DND-41 (cell line): ENCODE results near the gene CEP104.

Experiments
- ATAC-seq: fragments of 200-7000 bp; cut with Tn5 transposase; 3 replicates; pipeline ENCODE4 v1.9.1; 2021; ENCODE audit warnings: low read depth; ENCODE audit not compliant: insufficient read depth
- DNase-seq: peaks from one replicate; pipeline ENCODE4 v3.0.0-alpha.2; 2020
- H2AFZ ChIP-seq: 2 replicates; pipeline ENCODE4 v1.6.0; 2012; ENCODE audit warnings: low read depth, low read length
- H3K27ac ChIP-seq: 2 replicates; pipeline ENCODE4 v1.5.1; 2012; ENCODE audit warnings: low read length, inconsistent platforms
- H3K27me3 ChIP-seq: fragments of 200-600 bp; sonication (generic); 2 replicates; pipeline ENCODE4 v1.6.0; 2012; ENCODE audit warnings: low read length, mild to moderate bottlenecking, inconsistent platforms; ENCODE audit not compliant: insufficient read depth, poor library complexity
- H3K36me3 ChIP-seq: 2 replicates; pipeline ENCODE4 v1.5.1; 2012; ENCODE audit warnings: low read length, inconsistent platforms; ENCODE audit not compliant: insufficient read depth
- H3K4me1 ChIP-seq: 2 replicates; pipeline ENCODE4 v1.5.1; 2012; ENCODE audit warnings: mild to moderate bottlenecking, low read length; ENCODE audit not compliant: insufficient read depth
- H3K4me2 ChIP-seq: 2 replicates; pipeline ENCODE4 v1.6.0; 2012; ENCODE audit warnings: mild to moderate bottlenecking, moderate library complexity, low read length, inconsistent platforms; ENCODE audit not compliant: insufficient read depth
- H3K4me3 ChIP-seq, 2 experiments: fragments of 200-600 bp in 1 of 2; shearing (Covaris generic) in 1 of 2; 2 replicates each; pipeline ENCODE4 v1.5.1; 2012 to 2016; ENCODE audit warnings: inconsistent platforms in 2 of 2, low read length in 2 of 2, mild to moderate bottlenecking in 2 of 2, low read depth in 1 of 2, moderate library complexity in 1 of 2
- H3K79me2 ChIP-seq: 2 replicates; pipeline ENCODE4 v1.6.0; 2012; ENCODE audit warnings: low read length, inconsistent platforms; ENCODE audit not compliant: insufficient read depth
- H3K9ac ChIP-seq: 2 replicates; pipeline ENCODE4 v1.6.0; 2012; ENCODE audit warnings: low read depth, mild to moderate bottlenecking, inconsistent platforms, low read length, moderate library complexity
- H3K9me3 ChIP-seq: 2 replicates; pipeline ENCODE4 v1.5.1; 2012; ENCODE audit warnings: low read length, moderate library complexity, mild to moderate bottlenecking, inconsistent platforms; ENCODE audit not compliant: insufficient read depth, severe bottlenecking
- H4K20me1 ChIP-seq: 2 replicates; pipeline ENCODE4 v1.6.0; 2012; ENCODE audit warnings: low read length; ENCODE audit not compliant: insufficient read depth
- EZH2 ChIP-seq: IDR thresholded peaks from 3 replicates; pipeline ENCODE4 v1.6.1; 2012; ENCODE audit warnings: borderline replicate concordance, low read depth, mild to moderate bottlenecking, moderate library complexity, low read length, inconsistent platforms; ENCODE audit not compliant: severe bottlenecking
- TF ChIP-seq, protein P1 (sequence below): IDR thresholded peaks from 2 replicates; pipeline ENCODE4 v1.5.1; 2012; ENCODE audit warnings: borderline replicate concordance, low read length, moderate library complexity, mild to moderate bottlenecking; ENCODE audit not compliant: poor library complexity, severe bottlenecking; ENCODE audit errors: extremely low read depth

CEP104 gene

DNA sequence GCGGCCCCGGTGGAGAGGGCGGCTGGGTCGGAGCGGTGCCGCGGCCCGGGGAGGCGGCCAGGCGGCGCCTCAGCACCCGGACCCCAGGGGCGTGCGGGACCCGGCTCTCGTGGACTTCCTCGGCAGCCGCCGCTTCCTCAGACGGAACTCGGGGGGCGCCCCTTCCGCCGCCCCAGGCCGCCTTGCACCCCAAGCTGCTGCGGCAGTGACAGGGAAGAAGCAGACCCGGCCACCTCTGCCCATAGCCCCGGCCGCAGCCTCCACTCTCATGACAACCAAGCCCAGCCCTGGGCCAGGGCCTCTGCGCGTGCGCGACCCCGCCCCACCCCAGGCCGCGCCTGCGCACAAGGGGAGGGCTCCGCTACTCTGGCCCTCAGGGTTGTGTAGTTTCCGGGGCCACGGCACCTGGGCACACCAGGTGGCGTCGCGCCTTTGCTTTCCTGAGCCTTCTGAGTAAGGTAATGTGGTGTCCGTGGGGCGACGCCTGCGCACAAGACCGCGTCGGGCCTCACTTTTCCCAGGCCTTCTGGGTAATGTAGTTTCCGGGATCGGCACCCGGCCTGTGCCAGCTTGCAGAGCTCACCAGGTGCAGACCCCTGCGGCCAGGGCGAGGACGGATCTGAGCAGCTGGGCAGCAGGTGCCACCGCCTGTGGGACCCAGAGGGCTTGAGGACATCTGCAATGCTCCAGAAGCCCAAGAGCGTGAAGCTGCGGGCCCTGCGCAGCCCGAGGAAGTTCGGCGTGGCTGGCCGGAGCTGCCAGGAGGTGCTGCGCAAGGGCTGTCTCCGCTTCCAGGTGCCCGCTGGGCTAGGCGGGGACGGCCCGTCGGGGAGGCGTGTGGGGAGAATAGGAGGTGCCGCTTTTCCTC, at the start of gene CEP104, which contains the start of gene DFFB:
Gene CEP104 (minus strand): TSS at position 289 of the 868 bp plus-strand sequence. CDS start 4,804 bp downstream, outside the sequence.
Gene DFFB (plus strand): TSS at position 554 of the 868 bp plus-strand sequence. CDS start 128 bp downstream, at position 682.
- peaks cover 14% of the 10 kb centered on the region; the same call in 1 of the 2 replicates for H4K20me1 ChIP-seq
- H3K4me1 ChIP-seq: peaks cover 34% of the 10 kb centered on the region
- ATAC-seq: peak; percentile 87
- H3K27me3 ChIP-seq: no peaks in the 10 kb centered on the region
- H2AFZ ChIP-seq: peak within 1 kb of the TSS; percentile 77
- peak; percentile 89 for DNase-seq
- H3K79me2 ChIP-seq: peaks cover 58% of the 10 kb centered on the region
- H3K4me3 ChIP-seq: peak within 1 kb of the TSS; percentile 62 to 93
- peak within 1 kb of the TSS; percentile 83 for H3K9ac ChIP-seq
- no peak for TF ChIP-seq EZH2
- TF ChIP-seq, protein P1, sequence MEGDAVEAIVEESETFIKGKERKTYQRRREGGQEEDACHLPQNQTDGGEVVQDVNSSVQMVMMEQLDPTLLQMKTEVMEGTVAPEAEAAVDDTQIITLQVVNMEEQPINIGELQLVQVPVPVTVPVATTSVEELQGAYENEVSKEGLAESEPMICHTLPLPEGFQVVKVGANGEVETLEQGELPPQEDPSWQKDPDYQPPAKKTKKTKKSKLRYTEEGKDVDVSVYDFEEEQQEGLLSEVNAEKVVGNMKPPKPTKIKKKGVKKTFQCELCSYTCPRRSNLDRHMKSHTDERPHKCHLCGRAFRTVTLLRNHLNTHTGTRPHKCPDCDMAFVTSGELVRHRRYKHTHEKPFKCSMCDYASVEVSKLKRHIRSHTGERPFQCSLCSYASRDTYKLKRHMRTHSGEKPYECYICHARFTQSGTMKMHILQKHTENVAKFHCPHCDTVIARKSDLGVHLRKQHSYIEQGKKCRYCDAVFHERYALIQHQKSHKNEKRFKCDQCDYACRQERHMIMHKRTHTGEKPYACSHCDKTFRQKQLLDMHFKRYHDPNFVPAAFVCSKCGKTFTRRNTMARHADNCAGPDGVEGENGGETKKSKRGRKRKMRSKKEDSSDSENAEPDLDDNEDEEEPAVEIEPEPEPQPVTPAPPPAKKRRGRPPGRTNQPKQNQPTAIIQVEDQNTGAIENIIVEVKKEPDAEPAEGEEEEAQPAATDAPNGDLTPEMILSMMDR: peak; percentile 50
- H3K27ac ChIP-seq: peak within 1 kb of the TSS; percentile 80
- no peaks in the 10 kb centered on the region for H3K9me3 ChIP-seq
- H3K36me3 ChIP-seq: peaks cover 1% of the 10 kb centered on the region
- H3K4me2 ChIP-seq: peak within 1 kb of the TSS; percentile 98

- TF ChIP-seq, protein P1: no peak
- no peaks in the 10 kb centered on the region for H3K36me3 ChIP-seq
- 0 out of 2 replicates have a peak, but pooled peaks cover 13% of the 10 kb centered on the region for H4K20me1 ChIP-seq
- no peak overlapping the region for H3K4me2 ChIP-seq
- H3K4me3 ChIP-seq: no peak overlapping the region
- no peaks in the 10 kb centered on the region for H3K79me2 ChIP-seq
- no peaks in the 10 kb centered on the region for H3K9me3 ChIP-seq
- H3K27me3 ChIP-seq: peaks cover 6% of the 10 kb centered on the region
- DNase-seq (no peak), ATAC-seq (no peak)
- no peak overlapping the region for H3K9ac ChIP-seq
- H2AFZ ChIP-seq: no peak overlapping the region
- peaks cover 34% of the 10 kb centered on the region for H3K4me1 ChIP-seq
- no peak overlapping the region for H3K27ac ChIP-seq
Observed at GRCh38 chr1:3906672-3907020, 49.6 kb upstream of the CEP104 start.

GRCh38 chr1:3905953-3906671, 49.1 kb upstream of the CEP104 start:
- H3K79me2 ChIP-seq: no peaks in the 10 kb centered on the region
- H2AFZ ChIP-seq: no peak overlapping the region
- no peaks in the 10 kb centered on the region for H3K36me3 ChIP-seq
- H3K9me3 ChIP-seq: no peaks in the 10 kb centered on the region
- 0 out of 3 replicates have a peak, but pooled peaks have one; percentile 22 for ATAC-seq
- H3K9ac ChIP-seq: no peak overlapping the region
- peaks cover 6% of the 10 kb centered on the region for H3K27me3 ChIP-seq
- TF ChIP-seq, protein P1: no peak
- TF ChIP-seq EZH2: no peak
- H4K20me1 ChIP-seq: 0 out of 2 replicates have a peak, but pooled peaks cover 8% of the 10 kb centered on the region
- no peak overlapping the region for H3K27ac ChIP-seq
- H3K4me1 ChIP-seq: peaks cover 39% of the 10 kb centered on the region
- DNase-seq: peak; percentile 26
- H3K4me3 ChIP-seq: no peak overlapping the region
- no peak overlapping the region for H3K4me2 ChIP-seq
